A172 (cell line): ENCODE data around the gene WSB2. TPM values are rescaled to one million over a fixed set of nuclear protein-coding genes. Genes with fewer than 3 reads are reported as not detected.
"Not testable (repeated sequence)": the region's sequence is repeated elsewhere in the genome, so short reads cannot be mapped to it uniquely, and the experiment has no call there.

Experiments
- DNase-seq: peaks from one replicate; pipeline ENCODE4 v3.0.0-alpha.2; 2015; ENCODE audit warnings: low spot score
- total RNA-seq: library from RNA; depleted of rRNA; stranded (reverse); fragments of >200 nt; shearing (Covaris generic); gene quantifications from 2 replicates; pipeline ENCODE4 v1.2.3, GENCODE V29; 2014

The WSB2 gene
- total RNA-seq, 1 experiment from 2014 or later: 112 TPM

GRCh38 chr12:118035190-118036041 is 25.6 kb downstream of the WSB2 start:
- DNase-seq: peak; percentile 52

GRCh38 chr12:118034429-118035189 is 26.4 kb downstream of the WSB2 start:
- DNase-seq: peak; percentile 45

- no peak for DNase-seq
These were observed 27.1 kb downstream of the WSB2 start for GRCh38 chr12:118033902-118034301.

GRCh38 chr12:118033323-118033722 is 27.7 kb downstream of the WSB2 start:
- DNase-seq: no peak

- DNase-seq: no peak
These were observed 28.8 kb downstream of the WSB2 start for GRCh38 chr12:118032188-118032587.

GRCh38 chr12:118029166-118029565 is 31.8 kb downstream of the WSB2 start:
- no peak for DNase-seq

GRCh38 chr12:118025168-118025567 is 35.8 kb downstream of the WSB2 start:
- DNase-seq: no peak

- no peak for DNase-seq
These were observed 37.6 kb downstream of the WSB2 start for GRCh38 chr12:118023301-118023860.

- DNase-seq: no peak
These were observed 38.3 kb downstream of the WSB2 start for GRCh38 chr12:118022728-118023109.

- not testable (repeated sequence) for DNase-seq
These were observed 38.8 kb downstream of the WSB2 start for GRCh38 chr12:118022097-118022727.

- DNase-seq: no peak
These were observed 40.9 kb downstream of the WSB2 start for GRCh38 chr12:118020036-118020435.

GRCh38 chr12:118017926-118018325 is 43.1 kb downstream of the WSB2 start:
- DNase-seq: no peak

- DNase-seq: peak; percentile 90
These were observed 44.3 kb downstream of the WSB2 start, which contains the start of gene RFC5 for GRCh38 chr12:118016424-118017264. TSS of gene RFC5 (plus strand) at chr12:118016703. CDS start at chr12:118016828, 125 bp downstream.

- no peak for DNase-seq
These were observed 45.0 kb downstream of the WSB2 start for GRCh38 chr12:118015944-118016343.

- no peak for DNase-seq
These were observed 45.7 kb downstream of the WSB2 start for GRCh38 chr12:118015306-118015705.

- no peak for DNase-seq
These were observed 47.7 kb downstream of the WSB2 start for GRCh38 chr12:118013283-118013682.

- DNase-seq: no peak
These were observed 49.0 kb downstream of the WSB2 start for GRCh38 chr12:118011961-118012360.

GRCh38 chr12:118011377-118011776 is 49.6 kb downstream of the WSB2 start:
- DNase-seq: no peak

GRCh38 chr12:118010903-118011302 is 50.1 kb downstream of the WSB2 start:
- DNase-seq: no peak

- DNase-seq: not testable (repeated sequence)
These were observed 61.2 kb downstream of the WSB2 start for GRCh38 chr12:117999806-118000205.

- DNase-seq: no peak
These were observed 62.3 kb downstream of the WSB2 start for GRCh38 chr12:117998719-117999118.
